ENCODE results near the gene OR2A25.

OR2A25 gene

DNA sequence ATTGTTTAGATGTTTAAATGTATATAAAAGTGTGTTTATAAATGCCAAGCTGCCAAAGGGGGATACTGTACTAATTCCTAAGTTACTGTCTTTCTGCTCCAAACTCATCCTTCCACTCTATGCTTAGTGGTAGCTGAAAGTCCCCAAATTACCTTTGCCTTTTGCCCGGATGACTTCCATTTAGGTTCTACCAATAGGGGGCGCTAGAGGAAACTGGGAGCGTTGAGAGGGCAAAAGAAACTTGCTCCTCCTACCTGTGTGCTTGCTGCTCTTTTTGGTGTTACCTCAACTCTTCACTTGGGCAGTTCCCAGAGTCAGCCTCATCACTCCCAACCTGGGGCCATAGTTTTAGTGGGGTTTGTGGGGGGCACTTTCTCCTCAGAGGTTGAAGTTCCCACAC is 5.9 kb upstream of the OR2A25 start:
- H3K27me3 ChIP-seq = no peaks in the 10 kb centered on the region
- H3K4me2 ChIP-seq = no peak overlapping the region
- no peak overlapping the region for H3K27ac ChIP-seq
- no peak overlapping the region for H3K9ac ChIP-seq
- no peaks in the 10 kb centered on the region for H3K4me1 ChIP-seq
- no peaks in the 10 kb centered on the region for H3K36me3 ChIP-seq
- H3K9me3 ChIP-seq = peaks cover 4% of the 10 kb centered on the region; the same call in 1 of the 2 replicates
- no peaks in the 10 kb centered on the region for H4K20me1 ChIP-seq
- H3K4me3 ChIP-seq = no peak overlapping the region
- TF ChIP-seq Cebpa-rat (IDR thresholded peaks at IDR 0.05) = no peak

DNA sequence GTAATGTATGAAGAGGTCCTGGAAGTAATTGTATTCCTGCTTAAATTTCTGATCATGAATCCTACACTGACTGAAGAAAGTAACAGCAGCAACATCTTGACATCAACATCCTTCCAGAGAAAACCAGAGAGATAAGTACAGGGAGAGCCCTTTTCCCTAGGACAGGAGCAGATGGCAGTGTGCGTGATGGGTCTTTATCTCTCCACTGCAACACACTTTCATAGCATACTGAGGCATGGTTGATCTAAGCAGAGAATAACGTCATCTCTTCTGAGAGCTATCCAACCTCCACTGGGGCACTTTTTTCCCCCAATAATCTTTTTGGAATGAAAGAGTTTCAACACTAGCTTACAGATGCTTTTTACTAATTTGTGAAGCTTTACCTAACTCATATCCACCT is 342 bp downstream of the OR2A25 start:
- no peak overlapping the region for H3K4me2 ChIP-seq
- no peak overlapping the region for H3K27ac ChIP-seq
- H3K27me3 ChIP-seq = no peaks in the 10 kb centered on the region
- H3K9me3 ChIP-seq = no peaks in the 10 kb centered on the region
- no peaks in the 10 kb centered on the region for H3K4me1 ChIP-seq
- H3K9ac ChIP-seq = no peak overlapping the region
- no peak for TF ChIP-seq Cebpa-rat (IDR thresholded peaks at IDR 0.05)
- no peak overlapping the region for H3K4me3 ChIP-seq
- H4K20me1 ChIP-seq = no peaks in the 10 kb centered on the region
- no peaks in the 10 kb centered on the region for H3K36me3 ChIP-seq

DNA sequence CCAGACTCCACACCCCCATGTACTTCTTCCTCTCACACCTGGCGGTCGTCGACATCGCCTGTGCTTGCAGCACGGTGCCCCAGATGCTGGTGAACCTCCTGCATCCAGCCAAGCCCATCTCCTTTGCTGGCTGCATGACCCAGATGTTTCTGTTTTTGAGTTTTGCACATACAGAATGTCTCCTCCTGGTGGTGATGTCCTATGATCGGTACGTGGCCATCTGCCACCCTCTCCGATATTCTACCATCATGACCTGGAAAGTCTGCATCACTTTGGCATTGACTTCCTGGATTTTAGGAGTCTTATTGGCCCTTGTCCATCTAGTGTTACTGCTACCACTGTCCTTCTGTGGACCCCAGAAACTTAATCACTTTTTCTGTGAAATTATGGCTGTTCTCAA is 4.8 kb downstream of the OR2A25 start:
- TF ChIP-seq Cebpa-rat (IDR thresholded peaks at IDR 0.05) = no peak
- no peaks in the 10 kb centered on the region for H3K27me3 ChIP-seq
- no peak overlapping the region for H3K27ac ChIP-seq
- no peaks in the 10 kb centered on the region for H3K4me1 ChIP-seq
- no peak overlapping the region for H3K4me3 ChIP-seq
- no peaks in the 10 kb centered on the region for H4K20me1 ChIP-seq
- H3K36me3 ChIP-seq = no peaks in the 10 kb centered on the region
- no peak overlapping the region for H3K4me2 ChIP-seq
- H3K9me3 ChIP-seq = no peaks in the 10 kb centered on the region
- H3K9ac ChIP-seq = no peak overlapping the region

DNA sequence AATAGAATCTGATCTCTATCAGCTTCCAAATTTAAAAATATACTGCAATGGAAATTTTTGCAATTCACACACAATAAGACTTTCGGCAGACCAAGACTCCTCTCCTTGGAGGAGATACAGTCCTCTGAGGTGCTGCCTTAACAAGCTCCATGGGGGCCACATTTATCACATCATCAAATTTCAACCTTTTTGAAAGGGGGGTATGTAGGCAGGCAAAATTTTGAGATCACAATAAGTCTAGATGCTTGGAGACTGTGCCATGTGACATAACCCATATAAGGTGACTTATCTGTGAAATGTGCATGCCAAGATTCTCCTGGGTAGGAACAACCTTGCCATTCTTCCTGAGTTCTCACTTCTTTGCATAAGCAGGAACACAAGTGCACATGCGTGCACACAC is 16.4 kb downstream of the OR2A25 start, which contains the start of gene OR2A12:
TSS of gene OR2A12 (plus strand) at position 301 of the 400 bp plus-strand sequence. CDS start 8,830 bp downstream, outside the sequence.
- no peak for TF ChIP-seq Cebpa-rat (IDR thresholded peaks at IDR 0.05)
- Histone ChIP-seq H4K20me1 (no peaks in the 10 kb centered on the region), H3K27me3 (no peaks in the 10 kb centered on the region), H3K27ac (no peak within 1 kb of the TSS), H3K9me3 (no peaks in the 10 kb centered on the region), H3K4me2 (no peak within 1 kb of the TSS), H3K4me1 (no peaks in the 10 kb centered on the region), H3K4me3 (no peak within 1 kb of the TSS), H3K36me3 (no peaks in the 10 kb centered on the region), H3K9ac (no peak within 1 kb of the TSS)

DNA sequence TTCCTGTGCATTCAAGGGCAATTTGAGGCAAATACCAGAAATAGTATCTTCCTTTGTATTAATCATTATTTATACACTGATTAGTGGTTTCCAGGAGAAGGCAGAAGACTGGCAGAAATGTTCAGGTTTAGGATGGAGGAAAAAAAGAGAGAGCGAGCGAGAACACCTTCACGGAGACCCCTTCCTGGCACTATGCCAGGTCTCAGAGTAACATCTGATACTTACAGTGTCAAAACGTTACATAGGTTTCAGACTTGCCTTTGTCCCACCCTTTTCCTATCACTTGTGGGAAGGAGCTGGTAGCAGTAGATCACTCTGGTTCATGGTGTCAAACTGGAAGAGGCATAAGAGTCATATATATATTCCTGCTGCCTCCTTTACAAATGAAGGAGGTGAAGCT is 17.1 kb downstream of the OR2A25 start:
- Histone ChIP-seq H3K4me3 (no peak overlapping the region), H3K9me3 (no peaks in the 10 kb centered on the region), H3K4me1 (no peaks in the 10 kb centered on the region), H4K20me1 (no peaks in the 10 kb centered on the region), H3K4me2 (no peak overlapping the region), H3K27me3 (no peaks in the 10 kb centered on the region), H3K36me3 (no peaks in the 10 kb centered on the region), H3K9ac (no peak overlapping the region), H3K27ac (no peak overlapping the region)
- no peak for TF ChIP-seq Cebpa-rat (IDR thresholded peaks at IDR 0.05)

DNA sequence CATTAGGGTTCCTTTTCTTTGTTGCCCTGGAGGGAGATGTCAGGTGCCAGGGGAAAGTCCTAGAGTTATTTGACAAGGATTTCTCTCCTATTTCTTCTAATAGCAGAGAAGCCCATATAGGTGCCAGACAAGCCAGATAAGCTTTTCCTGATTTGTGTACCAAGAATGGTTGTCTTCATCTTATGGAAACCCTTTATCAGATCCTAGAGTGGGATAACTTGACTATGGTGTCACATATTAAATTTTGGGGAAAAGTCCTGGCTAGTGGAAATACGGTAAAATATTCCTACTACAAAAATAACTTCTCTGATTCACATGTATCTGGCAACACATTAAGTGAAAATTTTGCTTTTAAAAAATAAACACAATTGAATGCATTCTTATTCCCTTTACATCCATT is 17.6 kb downstream of the OR2A25 start:
- no peak overlapping the region for H3K27ac ChIP-seq
- H4K20me1 ChIP-seq = no peaks in the 10 kb centered on the region
- H3K4me3 ChIP-seq = no peak overlapping the region
- no peaks in the 10 kb centered on the region for H3K9me3 ChIP-seq
- H3K4me1 ChIP-seq = no peaks in the 10 kb centered on the region
- no peaks in the 10 kb centered on the region for H3K27me3 ChIP-seq
- no peak overlapping the region for H3K9ac ChIP-seq
- H3K4me2 ChIP-seq = no peak overlapping the region
- TF ChIP-seq Cebpa-rat (IDR thresholded peaks at IDR 0.05) = no peak
- H3K36me3 ChIP-seq = no peaks in the 10 kb centered on the region

DNA sequence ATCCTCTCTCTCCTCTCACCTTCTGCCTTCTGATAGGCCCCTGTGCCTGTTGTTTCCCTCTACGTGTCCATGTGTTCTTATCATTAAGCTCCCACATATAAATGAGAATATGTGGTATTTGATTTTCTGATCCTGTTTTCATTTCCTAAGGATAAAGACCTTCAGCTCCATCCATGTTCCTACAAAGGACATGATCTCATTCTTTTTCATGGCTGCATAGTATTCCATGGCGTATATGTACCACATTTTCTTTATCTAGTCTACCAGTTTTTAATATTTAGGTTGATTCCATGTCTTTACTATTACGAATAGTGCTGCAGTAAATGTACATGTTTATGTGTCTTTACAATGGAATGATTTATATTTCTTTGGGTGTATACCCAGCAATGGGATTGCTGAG is 21.1 kb downstream of the OR2A25 start:
- H4K20me1 ChIP-seq = no peaks in the 10 kb centered on the region
- no peaks in the 10 kb centered on the region for H3K9me3 ChIP-seq
- H3K9ac ChIP-seq = no peak overlapping the region
- no peaks in the 10 kb centered on the region for H3K4me1 ChIP-seq
- TF ChIP-seq Cebpa-rat (IDR thresholded peaks at IDR 0.05) = no peak
- no peak overlapping the region for H3K4me2 ChIP-seq
- H3K27me3 ChIP-seq = no peaks in the 10 kb centered on the region
- H3K27ac ChIP-seq = no peak overlapping the region
- H3K4me3 ChIP-seq = no peak overlapping the region
- H3K36me3 ChIP-seq = no peaks in the 10 kb centered on the region

DNA sequence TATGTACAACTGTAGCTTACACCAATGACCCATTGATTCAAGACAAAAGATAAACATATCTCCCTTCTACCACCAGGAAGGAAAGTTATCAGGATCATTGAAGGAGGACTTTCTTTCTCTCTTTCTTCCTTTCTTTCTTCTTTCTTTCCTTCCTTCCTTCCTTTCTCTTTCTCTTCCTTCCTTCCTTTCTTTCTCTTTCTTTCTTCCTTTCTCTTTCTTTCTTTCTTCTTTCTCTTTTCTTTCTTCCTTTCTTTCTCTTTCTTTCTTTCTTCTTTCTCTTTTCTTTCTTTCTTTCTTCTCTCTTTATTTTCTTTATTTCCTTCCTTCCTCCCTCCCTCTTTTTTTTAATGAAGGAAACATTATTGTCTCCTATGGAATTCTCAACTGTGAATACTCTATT is 29.2 kb downstream of the OR2A25 start:
- H3K27me3 ChIP-seq = no peaks in the 10 kb centered on the region
- TF ChIP-seq Cebpa-rat (IDR thresholded peaks at IDR 0.05) = no peak
- no peak overlapping the region for H3K27ac ChIP-seq

DNA sequence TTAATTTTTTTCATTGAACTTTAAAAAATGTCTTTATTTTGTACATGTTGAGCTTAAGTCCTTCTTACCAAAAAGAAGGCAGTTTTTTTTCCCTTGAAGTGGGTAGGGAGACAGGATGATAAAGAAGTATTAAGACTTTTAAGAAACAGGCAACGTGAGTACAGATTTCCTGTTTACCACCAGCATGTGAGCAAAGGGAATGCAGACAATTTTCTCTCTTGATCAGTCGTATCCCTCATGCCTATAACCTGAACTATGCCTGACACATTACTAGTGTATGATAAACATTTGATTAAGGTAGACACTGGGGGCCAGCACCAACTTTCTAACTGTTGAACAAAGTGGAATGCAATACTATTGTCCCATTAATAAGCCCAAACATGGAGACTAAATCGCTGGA is 31.0 kb downstream of the OR2A25 start:
- Histone ChIP-seq H3K27me3 (no peaks in the 10 kb centered on the region), H3K27ac (no peak overlapping the region), H3K4me3 (no peak overlapping the region), H3K4me2 (no peak overlapping the region), H3K4me1 (peaks cover 2% of the 10 kb centered on the region; the same call in 1 of the 2 replicates), H3K9me3 (no peaks in the 10 kb centered on the region), H3K9ac (no peak overlapping the region), H4K20me1 (no peaks in the 10 kb centered on the region), H3K36me3 (no peaks in the 10 kb centered on the region)
- no peak for TF ChIP-seq Cebpa-rat (IDR thresholded peaks at IDR 0.05)

More for the DNA sequence above, 29.2 kb downstream of the OR2A25 start:
- Histone ChIP-seq H3K4me1 (no peaks in the 10 kb centered on the region), H3K4me3 (no peak overlapping the region), H3K4me2 (no peak overlapping the region), H4K20me1 (no peaks in the 10 kb centered on the region), H3K9me3 (no peaks in the 10 kb centered on the region), H3K9ac (no peak overlapping the region), H3K36me3 (no peaks in the 10 kb centered on the region)

DNA sequence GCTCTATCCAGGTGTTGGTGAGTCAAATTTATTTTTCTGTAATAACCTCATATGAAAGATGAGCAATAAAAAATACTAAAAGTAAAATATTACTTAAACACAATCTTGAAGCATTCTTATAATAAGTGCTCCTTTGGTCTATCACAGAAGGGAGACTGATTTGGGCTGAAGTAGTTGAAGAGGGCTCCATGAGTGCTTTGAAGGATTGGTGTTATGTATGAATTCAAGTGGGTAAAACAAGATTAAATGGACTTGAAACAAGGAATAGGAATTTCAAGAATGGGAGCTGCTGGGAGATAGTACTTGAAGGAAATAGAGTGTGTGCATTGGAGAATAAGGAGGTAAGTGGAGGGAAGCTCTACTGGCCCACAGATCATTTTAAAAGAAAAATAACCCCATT is 32.4 kb downstream of the OR2A25 start:
- no peaks in the 10 kb centered on the region for H3K36me3 ChIP-seq
- H3K27me3 ChIP-seq = no peaks in the 10 kb centered on the region
- H3K4me1 ChIP-seq = peaks cover 5% of the 10 kb centered on the region; the same call in 1 of the 2 replicates
- no peaks in the 10 kb centered on the region for H4K20me1 ChIP-seq
- H3K9me3 ChIP-seq = no peaks in the 10 kb centered on the region
- TF ChIP-seq Cebpa-rat (IDR thresholded peaks at IDR 0.05) = no peak
- no peak overlapping the region for H3K4me3 ChIP-seq
- no peak overlapping the region for H3K9ac ChIP-seq
- no peak overlapping the region for H3K4me2 ChIP-seq
- H3K27ac ChIP-seq = no peak overlapping the region

DNA sequence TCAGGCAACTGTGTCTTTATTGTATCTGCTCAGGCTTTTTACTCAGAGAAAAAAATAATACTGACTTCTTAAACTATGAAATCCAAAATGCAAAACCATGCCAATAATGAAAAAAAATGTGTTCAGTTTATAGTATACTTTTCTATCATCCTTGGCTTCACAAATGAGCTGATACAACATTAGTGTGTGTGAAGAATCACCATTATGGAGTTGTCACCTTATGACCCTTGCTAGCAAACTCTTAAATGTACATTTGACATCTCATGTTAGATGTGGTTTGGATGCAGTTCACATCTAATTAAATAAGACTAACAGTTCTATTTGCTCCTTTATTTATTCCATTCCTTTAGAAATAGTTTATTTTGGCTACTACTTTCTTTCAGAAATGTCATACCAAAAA is 35.6 kb downstream of the OR2A25 start:
- Histone ChIP-seq H3K36me3 (no peaks in the 10 kb centered on the region), H3K4me1 (peaks cover 5% of the 10 kb centered on the region; the same call in 1 of the 2 replicates), H4K20me1 (no peaks in the 10 kb centered on the region), H3K9me3 (no peaks in the 10 kb centered on the region), H3K27ac (no peak overlapping the region), H3K4me2 (no peak overlapping the region), H3K4me3 (no peak overlapping the region), H3K27me3 (no peaks in the 10 kb centered on the region), H3K9ac (no peak overlapping the region)
- no peak for TF ChIP-seq Cebpa-rat (IDR thresholded peaks at IDR 0.05)

All from BLaER1 (cell line).